Lower leg skin (tissue), 3 donors: ENCODE measurements around the gene CDC25B.

Experiments used
- POLR2A ChIP-seq, 2 donors: fragments of 450-650 bp; IDR thresholded peaks; one replicate each; pipeline ENCODE4 v1.6.1; 2016 to 2017; ENCODE audit warnings: antibody characterized with exemption in 2 of 2, mild to moderate bottlenecking in 1 of 2, moderate library complexity in 1 of 2
- TF ChIP-seq, protein P1 (sequence below), 3 donors: fragments of 450-650 bp; IDR thresholded peaks; one replicate each; pipeline ENCODE4 v1.5.1; 2016; ENCODE audit warnings: antibody characterized with exemption in 3 of 3, mild to moderate bottlenecking in 3 of 3, moderate library complexity in 2 of 3

- TF ChIP-seq, protein P1, sequence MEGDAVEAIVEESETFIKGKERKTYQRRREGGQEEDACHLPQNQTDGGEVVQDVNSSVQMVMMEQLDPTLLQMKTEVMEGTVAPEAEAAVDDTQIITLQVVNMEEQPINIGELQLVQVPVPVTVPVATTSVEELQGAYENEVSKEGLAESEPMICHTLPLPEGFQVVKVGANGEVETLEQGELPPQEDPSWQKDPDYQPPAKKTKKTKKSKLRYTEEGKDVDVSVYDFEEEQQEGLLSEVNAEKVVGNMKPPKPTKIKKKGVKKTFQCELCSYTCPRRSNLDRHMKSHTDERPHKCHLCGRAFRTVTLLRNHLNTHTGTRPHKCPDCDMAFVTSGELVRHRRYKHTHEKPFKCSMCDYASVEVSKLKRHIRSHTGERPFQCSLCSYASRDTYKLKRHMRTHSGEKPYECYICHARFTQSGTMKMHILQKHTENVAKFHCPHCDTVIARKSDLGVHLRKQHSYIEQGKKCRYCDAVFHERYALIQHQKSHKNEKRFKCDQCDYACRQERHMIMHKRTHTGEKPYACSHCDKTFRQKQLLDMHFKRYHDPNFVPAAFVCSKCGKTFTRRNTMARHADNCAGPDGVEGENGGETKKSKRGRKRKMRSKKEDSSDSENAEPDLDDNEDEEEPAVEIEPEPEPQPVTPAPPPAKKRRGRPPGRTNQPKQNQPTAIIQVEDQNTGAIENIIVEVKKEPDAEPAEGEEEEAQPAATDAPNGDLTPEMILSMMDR (IDR thresholded peaks at IDR 0.05) = peak in 1 of 3 donors; percentile 62
- TF ChIP-seq POLR2A (IDR thresholded peaks at IDR 0.05) = no peak
These were observed at the start of gene CDC25B for GRCh38 chr20:3795511-3796468.
